ENCODE measurements around the gene MORC1.

The MORC1 gene

DNA sequence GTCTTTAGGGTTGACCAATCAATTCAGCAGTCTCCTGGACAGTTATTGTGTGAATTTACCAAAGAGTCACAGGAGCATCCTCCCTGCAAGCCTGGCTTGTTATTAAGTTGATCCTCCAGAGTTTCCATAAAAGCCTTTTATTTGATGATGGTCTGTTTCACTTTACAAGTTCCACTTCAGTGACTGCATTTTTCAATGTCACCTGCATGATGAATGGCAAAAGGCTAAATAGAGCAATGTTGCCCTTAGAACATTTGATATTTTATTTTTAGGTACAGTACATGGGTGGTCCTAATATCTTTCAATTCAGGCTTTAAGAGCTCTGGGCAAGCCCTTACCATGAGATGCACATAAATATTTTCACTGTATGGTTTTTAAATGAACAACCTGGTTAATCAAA lies 186.9 kb downstream of the MORC1 start:
- no peak for DNase-seq

DNA sequence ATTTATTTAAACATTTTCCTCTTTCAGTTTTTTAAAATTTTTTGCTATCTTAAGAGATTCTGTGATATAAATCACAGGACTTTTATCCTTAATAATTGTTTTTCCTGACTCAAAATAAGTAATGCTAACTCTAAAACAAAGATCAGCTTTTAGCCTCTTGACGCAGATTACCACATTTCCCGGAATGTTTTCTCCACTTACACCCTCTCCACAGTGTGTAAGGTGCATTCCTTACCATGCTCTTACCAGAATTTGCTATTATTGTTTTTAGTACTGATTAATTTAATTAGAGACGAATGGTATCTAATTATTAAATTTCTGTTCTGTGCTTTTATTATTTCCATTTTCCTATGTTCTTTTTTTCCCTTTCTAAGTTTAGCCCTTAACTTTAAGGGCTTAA lies 199.1 kb downstream of the MORC1 start:
- no peak for DNase-seq

DNA sequence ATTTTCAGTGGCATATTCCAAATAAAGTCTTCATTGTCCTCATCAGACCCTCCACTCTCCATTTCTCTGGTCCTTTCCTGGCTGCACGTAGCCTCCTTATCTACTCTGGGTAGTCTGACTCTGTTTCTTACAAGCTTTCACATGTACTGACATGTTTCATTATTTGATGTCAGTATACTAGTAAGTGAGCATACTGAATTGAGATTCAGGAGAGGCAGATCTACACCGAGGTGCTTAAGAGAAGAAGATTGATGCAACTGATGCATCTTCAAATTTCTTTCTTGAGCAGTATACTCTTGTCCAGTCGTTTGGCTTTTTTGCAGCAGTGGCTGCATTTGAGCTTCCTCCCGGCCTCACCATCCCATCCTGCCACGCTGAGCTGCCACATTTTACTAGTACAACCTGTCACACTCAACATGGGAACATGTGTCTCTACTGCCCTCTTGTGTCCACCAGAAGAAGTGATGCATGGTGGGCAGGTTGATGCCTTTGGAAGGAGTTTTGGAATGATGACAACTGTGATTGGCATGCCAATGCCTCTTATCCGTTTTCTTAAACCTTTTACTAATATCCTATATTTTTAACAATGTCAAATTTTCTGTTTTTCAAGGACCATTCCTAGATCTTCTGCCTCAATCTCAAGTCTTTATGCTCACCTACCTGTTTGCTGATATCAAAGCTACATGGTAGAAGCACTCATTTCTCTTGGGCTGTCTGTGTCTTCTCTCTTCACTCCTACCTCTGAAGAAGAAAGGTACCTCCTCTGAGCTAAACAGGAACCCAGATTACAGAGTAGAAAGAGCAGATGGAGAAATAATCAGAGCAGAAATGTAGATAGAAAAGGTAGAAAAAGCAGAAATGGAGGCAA lies 202.9 kb downstream of the MORC1 start:
- peak in 1 of 2 experiments; percentile 75 for DNase-seq

DNA sequence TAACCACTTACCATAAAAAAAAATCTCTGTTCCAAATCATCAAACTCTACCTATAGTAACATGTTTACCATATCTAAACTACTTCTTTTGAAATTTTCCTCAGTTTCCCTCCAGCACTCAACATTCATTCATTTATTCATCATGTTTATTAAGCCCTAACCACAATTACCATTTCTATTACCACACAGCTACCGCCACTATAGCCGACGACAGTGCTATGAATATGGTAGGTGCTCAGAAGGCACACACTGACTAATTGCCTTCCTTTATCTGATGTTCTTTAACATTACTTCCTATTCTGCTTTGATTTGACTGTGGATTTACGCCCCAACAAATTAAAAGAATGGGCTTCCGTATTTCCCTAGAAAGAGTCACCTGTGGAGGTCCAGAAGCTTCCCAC lies 208.1 kb downstream of the MORC1 start:
- DNase-seq: no peak
